Stimulated activated naive B cell treated with anti-CD40 and anti-IgM and Interleukin-4, amounts not matched to agents 10 μg/mL and 1 μg/mL and 100 μg/mL, for 72 hours (primary cell): ENCODE results near the gene GKN1.

Experiments
- ATAC-seq, 2 donors: fragments of 150-1000 bp; cut with Tn5 transposase; replicated peaks; 2 replicates each; pipeline ENCODE4 v1.10.0; 2021; ENCODE audit warnings: moderate library complexity in 1 of 2
- DNase-seq: peaks from one replicate; pipeline ENCODE4 v3.0.0; 2021
- H3K27ac Mint-ChIP-seq: one replicate; pipeline ENCODE4 v1.8.0; 2022; ENCODE audit warnings: mild to moderate bottlenecking, mixed read lengths
- H3K27me3 Mint-ChIP-seq, 2 donors: one replicate each; pipeline ENCODE4 v1.8.0; 2022; ENCODE audit warnings: mixed read lengths in 2 of 2
- H3K36me3 Mint-ChIP-seq, 2 donors: one replicate each; pipeline ENCODE4 v1.8.0; 2022; ENCODE audit warnings: mixed read lengths in 2 of 2, mild to moderate bottlenecking in 1 of 2
- H3K4me1 Mint-ChIP-seq, 2 donors: one replicate each; pipeline ENCODE4 v1.8.0; 2022; ENCODE audit warnings: mixed read lengths in 2 of 2, mild to moderate bottlenecking in 1 of 2
- H3K4me3 Mint-ChIP-seq, 2 donors: one replicate each; pipeline ENCODE4 v1.8.0; 2022; ENCODE audit warnings: mild to moderate bottlenecking in 2 of 2, mixed read lengths in 2 of 2, moderate library complexity in 1 of 2
- H3K9me3 Mint-ChIP-seq, 2 donors: one replicate each; pipeline ENCODE4 v1.8.0; 2022; ENCODE audit warnings: mixed read lengths in 2 of 2, mild to moderate bottlenecking in 1 of 2

Gene GKN1

GRCh38 chr2:69003731-69004130 lies 29.3 kb downstream of the GKN1 start:
- Mint-ChIP-seq H3K4me3 (no peak overlapping the region), H3K4me1 (peaks cover 3 to 6% of the 10 kb centered on the region in 2 donors), H3K27ac (no peak overlapping the region), H3K36me3 (no peaks in the 10 kb centered on the region), H3K27me3 (peaks cover 29 to 37% of the 10 kb centered on the region in 2 donors), H3K9me3 (peaks cover 12 to 17% of the 10 kb centered on the region in 2 donors)
- DNase-seq = no peak
- peak in 1 of 2 donors; percentile 25 for ATAC-seq

- Mint-ChIP-seq H3K36me3 (no peaks in the 10 kb centered on the region), H3K27me3 (peaks cover 20 to 28% of the 10 kb centered on the region in 2 donors), H3K4me1 (peaks cover 6 to 11% of the 10 kb centered on the region in 2 donors), H3K27ac (no peak overlapping the region), H3K9me3 (peaks cover 4 to 8% of the 10 kb centered on the region in 2 donors), H3K4me3 (no peak overlapping the region)
- ATAC-seq = no peak
- DNase-seq = no peak
Measured at GRCh38 chr2:69007169-69007568, 32.7 kb downstream of the GKN1 start.

- Mint-ChIP-seq H3K27me3 (peaks cover 19 to 28% of the 10 kb centered on the region in 2 donors), H3K4me1 (peaks cover 8 to 15% of the 10 kb centered on the region in 2 donors), H3K4me3 (no peak overlapping the region), H3K27ac (no peak overlapping the region), H3K9me3 (peaks cover 0 to 4% of the 10 kb centered on the region in 2 donors), H3K36me3 (peaks cover 1 to 2% of the 10 kb centered on the region in 2 donors)
- DNase-seq = no peak
- no peak for ATAC-seq
Measured at GRCh38 chr2:69007603-69008002, 33.2 kb downstream of the GKN1 start.

GRCh38 chr2:69010437-69011194 lies 36.2 kb downstream of the GKN1 start:
- no peak for DNase-seq
- H3K4me3 Mint-ChIP-seq = no peak overlapping the region
- no peaks in the 10 kb centered on the region for H3K9me3 Mint-ChIP-seq
- no peak overlapping the region for H3K27ac Mint-ChIP-seq
- H3K36me3 Mint-ChIP-seq = peaks cover 2 to 3% of the 10 kb centered on the region in 2 donors
- peaks cover 28 to 42% of the 10 kb centered on the region in 2 donors for H3K27me3 Mint-ChIP-seq
- H3K4me1 Mint-ChIP-seq = peaks cover 10 to 29% of the 10 kb centered on the region in 2 donors
- ATAC-seq = no peak

GRCh38 chr2:69011611-69012157 lies 37.2 kb downstream of the GKN1 start:
- DNase-seq (no peak), ATAC-seq (no peak)
- Mint-ChIP-seq H3K4me1 (peaks cover 10 to 29% of the 10 kb centered on the region in 2 donors), H3K36me3 (peaks cover 2 to 3% of the 10 kb centered on the region in 2 donors), H3K9me3 (no peaks in the 10 kb centered on the region), H3K27me3 (peaks cover 28 to 42% of the 10 kb centered on the region in 2 donors), H3K4me3 (no peak overlapping the region), H3K27ac (no peak overlapping the region)

- peaks cover 32 to 48% of the 10 kb centered on the region in 2 donors for H3K27me3 Mint-ChIP-seq
- ATAC-seq = peak; percentile 72 to 81
Measured at GRCh38 chr2:69012310-69013141, 38.1 kb downstream of the GKN1 start.

GRCh38 chr2:69013142-69013839 lies 38.9 kb downstream of the GKN1 start, which contains the start of gene ANTXR1:
Gene ANTXR1, plus strand, starts transcription at chr2:69013179. Its CDS starts 321 bp downstream, at chr2:69013500.
- Mint-ChIP-seq H3K27ac (peak within 1 kb of the TSS; percentile 47), H3K27me3 (peaks cover 37 to 56% of the 10 kb centered on the region in 2 donors), H3K4me3 (peak within 1 kb of the TSS; percentile 83 to 84), H3K9me3 (no peaks in the 10 kb centered on the region), H3K36me3 (peaks cover 2 to 3% of the 10 kb centered on the region in 2 donors), H3K4me1 (peaks cover 10 to 29% of the 10 kb centered on the region in 2 donors)
- ATAC-seq (peak; percentile 53 to 55), DNase-seq (no peak)

More at GRCh38 chr2:69012310-69013141, 38.1 kb downstream of the GKN1 start:
- peaks cover 2 to 3% of the 10 kb centered on the region in 2 donors for H3K36me3 Mint-ChIP-seq
- H3K4me1 Mint-ChIP-seq = peaks cover 10 to 29% of the 10 kb centered on the region in 2 donors
- no peak for DNase-seq
- no peaks in the 10 kb centered on the region for H3K9me3 Mint-ChIP-seq
- peak overlapping the region; percentile 83 to 84 for H3K4me3 Mint-ChIP-seq
- H3K27ac Mint-ChIP-seq = peak overlapping the region; percentile 47

GRCh38 chr2:69013840-69014821 lies 39.7 kb downstream of the GKN1 start:
- Mint-ChIP-seq H3K4me3 (peak overlapping the region; percentile 83 to 84), H3K4me1 (peaks cover 10 to 29% of the 10 kb centered on the region in 2 donors), H3K9me3 (no peaks in the 10 kb centered on the region), H3K27me3 (peaks cover 38 to 57% of the 10 kb centered on the region in 2 donors), H3K36me3 (peaks cover 2 to 3% of the 10 kb centered on the region in 2 donors), H3K27ac (no peak overlapping the region)
- ATAC-seq (peak in 1 of 2 donors; percentile 49), DNase-seq (no peak)

- Mint-ChIP-seq H3K27me3 (peaks cover 33 to 57% of the 10 kb centered on the region in 2 donors), H3K36me3 (peaks cover 2 to 3% of the 10 kb centered on the region in 2 donors), H3K27ac (no peak overlapping the region), H3K9me3 (no peaks in the 10 kb centered on the region), H3K4me1 (peaks cover 7 to 24% of the 10 kb centered on the region in 2 donors), H3K4me3 (no peak overlapping the region)
- no peak for DNase-seq
- ATAC-seq = no peak
Measured at GRCh38 chr2:69017080-69017479, 42.6 kb downstream of the GKN1 start.

GRCh38 chr2:69017835-69018234 lies 43.4 kb downstream of the GKN1 start:
- Mint-ChIP-seq H3K36me3 (no peaks in the 10 kb centered on the region), H3K27me3 (peaks cover 28 to 49% of the 10 kb centered on the region in 2 donors), H3K4me1 (peaks cover 3 to 17% of the 10 kb centered on the region in 2 donors), H3K27ac (no peak overlapping the region), H3K4me3 (no peak overlapping the region), H3K9me3 (no peaks in the 10 kb centered on the region)
- ATAC-seq (no peak), DNase-seq (no peak)

GRCh38 chr2:69018678-69019095 lies 44.3 kb downstream of the GKN1 start:
- H3K4me1 Mint-ChIP-seq = peaks cover 0 to 8% of the 10 kb centered on the region in 2 donors
- ATAC-seq = no peak
- H3K4me3 Mint-ChIP-seq = no peak overlapping the region
- H3K27me3 Mint-ChIP-seq = peaks cover 23 to 41% of the 10 kb centered on the region in 2 donors
- H3K36me3 Mint-ChIP-seq = no peaks in the 10 kb centered on the region
- H3K27ac Mint-ChIP-seq = no peak overlapping the region
- no peaks in the 10 kb centered on the region for H3K9me3 Mint-ChIP-seq
- no peak for DNase-seq

GRCh38 chr2:69020496-69021426 lies 46.3 kb downstream of the GKN1 start:
- DNase-seq = no peak
- Mint-ChIP-seq H3K4me3 (no peak overlapping the region), H3K9me3 (no peaks in the 10 kb centered on the region), H3K36me3 (no peaks in the 10 kb centered on the region), H3K27me3 (peaks cover 14 to 27% of the 10 kb centered on the region in 2 donors), H3K27ac (no peak overlapping the region), H3K4me1 (no peaks in the 10 kb centered on the region)
- ATAC-seq = no peak
